GM12892 (cell line): ENCODE data around the gene E2F1.

Experiments
- DNase-seq: peaks from one replicate; pipeline ENCODE4 v3.0.0; 2011; ENCODE audit not compliant: insufficient read length
- FAIRE-seq: peaks from 2 replicates; lab custom pipeline; 2011; peaks lifted over from hg19 to GRCh38; lab: Jason Lieb, UNC
- POLR2A ChIP-seq: IDR thresholded peaks from 2 replicates; pipeline ENCODE4 v1.6.1; 2011; ENCODE audit warnings: low read depth, low read length, control low read depth
- POLR2AphosphoS5 ChIP-seq: IDR thresholded peaks from 2 replicates; pipeline ENCODE4 v1.6.1; 2011; ENCODE audit warnings: low read depth, low read length, control low read depth
- TAF1 ChIP-seq: IDR thresholded peaks from 2 replicates; pipeline ENCODE4 v1.6.1; 2011; ENCODE audit warnings: low read depth, mild to moderate bottlenecking, control low read depth, low read length, borderline replicate concordance

Gene E2F1

DNA sequence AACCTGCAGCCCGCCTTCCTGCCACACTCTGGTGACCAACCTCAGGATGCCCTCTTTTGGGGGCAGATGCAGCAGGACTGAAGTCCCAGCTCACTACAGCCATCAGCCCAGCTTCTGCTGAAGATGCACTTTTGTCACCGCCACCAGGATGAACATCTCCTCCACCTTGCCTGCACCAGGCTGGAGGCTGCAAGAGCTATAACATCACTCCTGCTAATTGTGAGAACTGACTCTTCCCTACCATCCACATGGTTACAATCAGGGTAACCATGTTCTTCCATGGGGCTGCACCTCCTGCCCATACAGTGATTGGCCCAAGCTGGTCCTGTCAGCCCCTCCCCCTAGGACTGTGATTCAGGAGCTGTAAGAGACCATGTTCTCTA is 21.4 kb downstream of the E2F1 start:
- DNase-seq = no peak
- no peak for FAIRE-seq
- TF ChIP-seq TAF1 (no peak), POLR2A (no peak), POLR2AphosphoS5 (no peak)

DNA sequence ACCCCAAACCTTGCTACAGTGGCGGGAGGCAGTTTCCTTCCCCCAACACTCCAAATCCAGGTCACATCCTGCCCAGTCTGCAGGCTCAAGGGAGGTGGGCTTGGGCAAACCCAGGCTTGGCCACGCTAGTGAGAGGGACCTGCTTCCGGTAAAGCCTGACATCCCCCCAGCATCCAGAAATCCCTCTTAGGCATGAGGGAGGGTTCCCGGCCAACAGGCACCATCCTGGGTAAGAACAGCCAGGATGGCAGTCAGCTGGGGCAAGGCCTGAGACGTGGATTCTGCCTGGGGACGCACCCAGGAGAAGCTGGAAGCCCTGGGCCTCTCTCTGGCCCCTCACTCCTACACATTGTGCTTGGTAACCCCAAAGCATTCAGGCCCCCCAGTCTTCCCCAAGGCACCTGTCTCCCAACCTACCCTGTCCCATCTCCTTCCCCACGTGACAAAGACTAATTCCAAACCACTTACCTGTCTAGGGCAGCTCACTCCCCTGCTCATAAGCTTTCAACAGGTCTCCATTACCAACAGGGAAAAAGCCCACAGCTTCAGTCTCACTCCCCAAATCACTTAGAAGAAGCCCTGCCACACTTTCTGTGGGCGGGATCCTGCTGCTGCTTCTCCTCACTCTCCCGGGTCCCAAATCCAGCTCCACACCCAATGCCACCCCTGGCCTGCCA is 22.0 kb downstream of the E2F1 start:
- no peak for FAIRE-seq
- TF ChIP-seq POLR2A = no peak
- no peak for TF ChIP-seq TAF1
- TF ChIP-seq POLR2AphosphoS5 = no peak
- no peak for DNase-seq

- FAIRE-seq (peak; percentile 96), DNase-seq (peak; percentile 93)
- TF ChIP-seq TAF1 (peak; percentile 62; the same call in 1 of the 2 replicates), POLR2AphosphoS5 (peak; percentile 83), POLR2A (peak; percentile 84)
Measured at GRCh38 chr20:33663161-33664084, 22.8 kb downstream of the E2F1 start.

- FAIRE-seq = no peak
- no peak for DNase-seq
- TF ChIP-seq POLR2AphosphoS5 (no peak), TAF1 (no peak), POLR2A (no peak)
Measured at GRCh38 chr20:33662172-33662571, 24.0 kb downstream of the E2F1 start, which contains the start of gene C20orf144. TSS of gene C20orf144 (plus strand) at chr20:33662327. CDS start at chr20:33662346, 19 bp downstream.

- no peak for TF ChIP-seq POLR2AphosphoS5
- TF ChIP-seq TAF1 = no peak
- no peak for TF ChIP-seq POLR2A
- DNase-seq (no peak), FAIRE-seq (no peak)
Measured at GRCh38 chr20:33660685-33661058, 25.5 kb downstream of the E2F1 start.

GRCh38 chr20:33660035-33660684 is 26.0 kb downstream of the E2F1 start:
- DNase-seq = no peak
- no peak for TF ChIP-seq POLR2AphosphoS5
- no peak for TF ChIP-seq TAF1
- no peak for TF ChIP-seq POLR2A
- FAIRE-seq = no peak

DNA sequence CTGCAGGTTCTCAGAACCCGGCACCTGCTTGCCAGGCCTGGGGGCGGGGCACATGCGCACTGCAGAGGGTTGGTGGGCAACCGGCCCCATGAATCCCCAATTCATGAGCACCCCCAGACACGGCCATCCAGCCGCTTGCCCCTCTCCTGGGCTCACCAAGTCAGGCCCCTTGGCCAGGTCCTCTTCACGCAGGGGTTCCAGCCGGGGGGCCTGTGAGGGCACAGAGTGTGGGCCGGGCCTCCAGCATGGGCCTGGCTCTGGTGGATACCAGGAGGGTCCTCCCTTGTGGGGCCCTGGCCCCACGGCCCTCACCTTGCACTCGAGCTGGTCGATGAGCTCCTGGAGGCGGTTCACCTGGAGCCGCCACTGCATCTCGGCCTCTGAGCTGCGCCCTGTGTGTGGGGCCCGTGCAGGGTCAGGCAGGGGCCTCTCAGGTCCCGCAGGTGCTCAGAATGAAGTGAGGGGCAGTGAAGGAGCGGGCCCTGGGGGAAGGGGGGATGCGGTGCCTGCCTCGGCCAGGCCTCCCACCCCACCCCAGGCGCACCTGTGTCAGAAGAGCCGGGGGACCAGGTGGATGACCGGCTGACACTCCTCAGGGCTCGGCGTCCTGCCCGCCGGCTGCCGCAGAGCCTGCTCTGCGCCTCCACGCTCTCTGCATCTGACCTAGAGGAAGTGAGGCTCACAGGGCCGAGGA is 26.7 kb downstream of the E2F1 start:
- FAIRE-seq (no peak), DNase-seq (no peak)
- TF ChIP-seq TAF1 (no peak), POLR2A (no peak), POLR2AphosphoS5 (no peak)

DNA sequence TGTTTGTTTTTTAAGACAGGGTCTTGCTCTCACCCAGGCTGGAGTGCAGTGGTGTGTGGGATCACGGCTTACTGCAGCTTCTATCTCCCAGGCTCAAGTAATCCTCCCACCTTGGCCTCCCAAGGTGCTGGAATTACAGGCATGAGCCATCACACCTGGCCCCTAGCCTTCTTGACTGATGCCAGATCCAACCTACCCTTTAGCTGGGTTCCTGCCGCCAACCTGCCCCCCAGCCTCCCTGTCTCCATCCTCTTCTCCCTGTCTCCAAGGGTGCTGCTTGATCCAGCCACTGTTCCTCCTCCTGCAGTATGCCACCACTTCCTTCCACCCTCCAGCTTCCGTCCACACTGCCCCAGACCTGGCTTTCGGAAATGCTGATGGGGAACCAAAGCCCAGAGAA is 27.3 kb downstream of the E2F1 start:
- TF ChIP-seq TAF1 (no peak), POLR2AphosphoS5 (no peak), POLR2A (no peak)
- FAIRE-seq (no peak), DNase-seq (no peak)

DNA sequence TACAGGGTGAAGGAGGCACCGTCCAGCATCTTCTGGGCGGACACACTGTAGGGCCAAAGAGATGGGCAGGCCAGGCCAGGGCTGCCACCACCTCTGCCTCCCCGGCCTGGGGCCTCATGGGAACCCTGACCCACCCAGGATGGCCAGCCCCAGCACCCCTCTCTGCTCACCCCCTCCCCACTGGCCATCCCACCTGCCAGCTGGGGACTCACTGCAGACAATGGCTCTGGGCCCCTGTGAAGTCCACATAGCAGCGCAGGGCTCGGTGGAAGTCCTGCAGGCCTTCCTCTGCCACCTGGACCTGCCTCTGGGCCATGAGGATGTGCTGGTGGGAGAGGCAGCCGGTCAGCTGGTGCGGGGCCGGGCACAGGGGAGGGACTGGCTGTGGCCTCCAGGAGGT is 27.7 kb downstream of the E2F1 start:
- TF ChIP-seq POLR2AphosphoS5 (no peak), TAF1 (no peak)
- DNase-seq (no peak), FAIRE-seq (no peak)

- DNase-seq (no peak), FAIRE-seq (no peak)
- no peak for TF ChIP-seq POLR2AphosphoS5
- TF ChIP-seq POLR2A = no peak
- TF ChIP-seq TAF1 = no peak
Measured at GRCh38 chr20:33657704-33658095, 28.5 kb downstream of the E2F1 start.
